ENCODE results near the gene ELF1.

The ELF1 gene

DNA sequence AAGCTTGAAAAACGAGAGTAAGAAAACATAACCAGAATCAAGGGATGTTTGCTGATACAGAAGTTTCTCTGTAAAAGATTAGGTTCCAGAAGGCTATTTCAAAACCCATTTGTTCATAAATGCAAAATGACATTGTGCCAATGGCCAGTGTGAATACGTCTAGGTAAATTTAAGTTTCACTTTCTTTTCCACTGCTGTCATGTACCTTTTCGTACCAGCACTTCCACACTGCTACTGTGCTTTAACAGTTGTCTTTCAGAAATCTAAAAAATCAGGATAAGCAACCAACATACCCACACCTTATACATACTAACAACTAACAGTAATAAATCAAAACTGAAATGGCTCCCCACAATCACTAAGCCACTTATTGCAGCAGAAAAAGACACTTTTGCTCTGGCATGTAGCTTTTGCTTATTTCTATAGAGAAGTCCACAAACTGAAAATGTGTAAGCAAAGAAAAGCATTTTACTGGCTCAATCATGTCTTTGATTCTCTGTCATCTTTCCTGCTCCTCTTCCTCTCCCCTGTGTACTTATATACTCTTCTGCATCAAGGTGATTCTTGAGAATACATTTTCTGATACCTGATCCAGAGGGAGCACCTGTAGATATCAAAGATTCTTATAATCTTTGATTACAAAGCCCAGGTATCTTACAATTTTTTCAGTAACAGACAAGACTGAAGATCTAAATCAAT, 34.3 kb downstream of the ELF1 start:
- no peak for DNase-seq (ENCODE audit: low read depth)
- H3K4me3 ChIP-seq (ENCODE audit: low read length): no peak overlapping the region
- TF ChIP-seq, protein P1, sequence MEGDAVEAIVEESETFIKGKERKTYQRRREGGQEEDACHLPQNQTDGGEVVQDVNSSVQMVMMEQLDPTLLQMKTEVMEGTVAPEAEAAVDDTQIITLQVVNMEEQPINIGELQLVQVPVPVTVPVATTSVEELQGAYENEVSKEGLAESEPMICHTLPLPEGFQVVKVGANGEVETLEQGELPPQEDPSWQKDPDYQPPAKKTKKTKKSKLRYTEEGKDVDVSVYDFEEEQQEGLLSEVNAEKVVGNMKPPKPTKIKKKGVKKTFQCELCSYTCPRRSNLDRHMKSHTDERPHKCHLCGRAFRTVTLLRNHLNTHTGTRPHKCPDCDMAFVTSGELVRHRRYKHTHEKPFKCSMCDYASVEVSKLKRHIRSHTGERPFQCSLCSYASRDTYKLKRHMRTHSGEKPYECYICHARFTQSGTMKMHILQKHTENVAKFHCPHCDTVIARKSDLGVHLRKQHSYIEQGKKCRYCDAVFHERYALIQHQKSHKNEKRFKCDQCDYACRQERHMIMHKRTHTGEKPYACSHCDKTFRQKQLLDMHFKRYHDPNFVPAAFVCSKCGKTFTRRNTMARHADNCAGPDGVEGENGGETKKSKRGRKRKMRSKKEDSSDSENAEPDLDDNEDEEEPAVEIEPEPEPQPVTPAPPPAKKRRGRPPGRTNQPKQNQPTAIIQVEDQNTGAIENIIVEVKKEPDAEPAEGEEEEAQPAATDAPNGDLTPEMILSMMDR (conservative IDR thresholded peaks at IDR 0.05; ENCODE audit: low read depth, low read length): no peak

DNA sequence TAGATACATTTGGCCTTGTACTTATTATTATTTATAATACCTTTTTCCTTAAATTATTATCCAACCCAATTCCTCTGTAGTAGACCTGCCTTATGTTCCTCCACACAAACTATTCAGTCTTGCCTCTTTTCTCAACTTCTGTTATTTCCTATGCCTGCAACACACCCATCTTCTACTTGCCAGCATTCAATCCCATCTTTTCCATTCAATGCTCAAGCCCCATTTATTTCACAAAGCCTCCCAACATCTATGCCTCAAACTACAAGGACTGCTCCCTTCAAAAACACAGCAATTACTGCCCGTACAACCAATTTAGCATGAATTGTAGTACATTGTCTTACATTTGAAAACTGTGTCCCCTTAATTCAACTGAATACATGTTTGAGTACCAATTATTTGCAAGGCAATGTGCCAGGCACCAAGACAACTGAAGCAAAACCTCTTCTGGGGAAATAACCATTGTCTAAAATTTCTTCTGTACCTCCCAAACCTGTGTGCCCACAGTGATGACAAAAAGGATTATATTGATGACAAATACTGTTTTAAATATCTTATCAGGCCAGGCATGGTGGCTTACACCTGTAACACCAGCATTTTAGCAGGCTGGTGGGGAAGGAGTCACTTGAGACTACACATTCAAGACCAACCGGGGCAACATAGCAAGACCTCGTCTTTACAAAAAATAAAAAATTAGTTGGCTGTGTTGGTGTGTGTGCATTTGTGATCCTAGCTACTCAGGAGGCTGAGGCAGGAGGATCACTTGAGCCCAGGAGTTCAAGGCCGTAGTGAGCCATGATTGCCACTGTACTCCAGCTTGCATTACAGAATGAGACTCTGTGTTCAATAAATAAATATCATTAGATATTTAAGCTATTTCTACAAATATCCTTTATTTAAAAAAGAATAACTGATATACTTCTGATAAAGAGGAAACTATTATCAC, 35.1 kb downstream of the ELF1 start:
- TF ChIP-seq, protein P1 (conservative IDR thresholded peaks at IDR 0.05; ENCODE audit: low read depth, low read length): no peak
- no peak for DNase-seq (ENCODE audit: low read depth)
- H3K4me3 ChIP-seq (ENCODE audit: low read length): no peak overlapping the region

DNA sequence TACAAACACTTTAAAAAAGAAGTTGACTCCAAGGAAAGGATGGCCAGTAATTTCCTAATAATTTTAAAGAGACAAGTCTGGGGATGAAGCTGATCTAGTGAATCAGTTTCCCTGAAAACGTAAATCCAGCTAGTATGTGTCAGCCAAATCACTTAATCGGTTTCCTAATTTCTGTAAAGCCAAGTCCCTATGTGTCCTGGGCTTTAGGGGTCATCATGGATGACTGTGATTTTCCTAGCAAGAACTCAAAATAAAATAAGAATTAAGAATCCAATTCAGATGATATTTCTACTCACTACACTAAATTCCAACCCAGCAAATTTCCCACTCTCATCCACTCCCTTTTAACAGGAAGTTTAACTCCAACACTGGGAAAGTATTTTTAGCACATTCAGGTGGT, 35.9 kb downstream of the ELF1 start:
- TF ChIP-seq, protein P1 (conservative IDR thresholded peaks at IDR 0.05; ENCODE audit: low read depth, low read length): no peak
- no peak overlapping the region for H3K4me3 ChIP-seq (ENCODE audit: low read length)
- DNase-seq (ENCODE audit: low read depth): no peak

DNA sequence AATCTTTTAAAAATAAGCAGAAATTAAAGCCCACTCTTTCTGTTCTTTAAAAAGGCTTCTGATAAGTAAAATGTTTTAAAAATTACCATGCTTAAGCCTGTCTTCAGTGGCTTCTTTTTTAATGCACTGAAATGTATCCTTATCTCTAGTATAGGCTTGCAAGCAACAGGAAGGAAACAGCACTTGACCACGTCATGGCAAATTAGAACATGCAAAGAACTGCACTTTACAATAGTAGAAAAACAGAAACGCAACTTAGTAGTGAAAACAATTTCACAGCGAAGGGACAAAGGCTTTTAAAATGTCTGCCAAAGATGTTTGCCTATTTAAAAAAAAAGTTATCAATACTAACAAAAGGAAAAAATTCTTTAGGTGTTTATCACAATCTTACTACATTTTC, 36.3 kb downstream of the ELF1 start:
- TF ChIP-seq, protein P1 (conservative IDR thresholded peaks at IDR 0.05; ENCODE audit: low read depth, low read length): no peak
- no peak overlapping the region for H3K4me3 ChIP-seq (ENCODE audit: low read length)
- no peak for DNase-seq (ENCODE audit: low read depth)

DNA sequence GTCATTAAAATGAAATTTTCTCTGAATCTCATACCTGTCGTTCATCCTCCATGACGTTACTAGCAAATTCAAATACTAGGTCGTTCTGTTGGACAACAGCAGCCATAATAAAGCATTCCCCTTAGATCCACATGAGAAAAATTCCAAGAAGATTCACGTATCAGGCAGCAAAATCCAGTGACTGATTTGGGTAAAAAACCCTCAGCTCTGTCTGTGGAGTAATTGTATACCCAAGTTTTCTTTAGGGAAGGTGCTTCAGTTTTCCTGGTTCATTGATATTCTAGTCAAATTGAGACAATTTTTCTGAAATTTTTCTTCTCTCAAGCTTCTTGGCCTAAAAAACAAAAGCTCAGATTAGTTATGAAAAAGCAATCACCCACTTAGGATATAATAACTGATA, 37.2 kb downstream of the ELF1 start:
- DNase-seq (ENCODE audit: low read depth): no peak
- TF ChIP-seq, protein P1 (conservative IDR thresholded peaks at IDR 0.05; ENCODE audit: low read depth, low read length): no peak
- H3K4me3 ChIP-seq (ENCODE audit: low read length): no peak overlapping the region

DNA sequence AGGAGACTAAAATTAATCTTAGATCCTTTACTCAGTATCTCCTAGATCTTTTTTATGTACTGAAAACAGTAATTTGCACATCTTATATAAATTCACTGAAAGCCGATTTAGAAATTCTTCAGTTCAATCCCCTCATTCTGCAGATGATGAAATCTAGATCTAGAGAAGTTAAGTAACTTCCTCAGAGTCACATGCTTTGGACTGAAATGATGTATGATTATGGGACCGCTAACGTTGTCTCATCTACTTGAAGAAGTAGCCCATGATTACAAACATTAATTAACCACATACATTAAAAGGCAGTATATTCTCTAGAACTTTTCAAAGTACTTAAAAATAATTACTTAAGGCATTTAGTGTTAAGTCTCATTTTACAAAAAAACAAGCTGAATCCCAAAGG, 37.8 kb downstream of the ELF1 start:
- H3K4me3 ChIP-seq (ENCODE audit: low read length): no peak overlapping the region
- TF ChIP-seq, protein P1 (conservative IDR thresholded peaks at IDR 0.05; ENCODE audit: low read depth, low read length): no peak
- DNase-seq (ENCODE audit: low read depth): no peak

Data from retinal pigment epithelial cell (primary cell).